ENCODE measurements around the gene NUMB.

DNA sequence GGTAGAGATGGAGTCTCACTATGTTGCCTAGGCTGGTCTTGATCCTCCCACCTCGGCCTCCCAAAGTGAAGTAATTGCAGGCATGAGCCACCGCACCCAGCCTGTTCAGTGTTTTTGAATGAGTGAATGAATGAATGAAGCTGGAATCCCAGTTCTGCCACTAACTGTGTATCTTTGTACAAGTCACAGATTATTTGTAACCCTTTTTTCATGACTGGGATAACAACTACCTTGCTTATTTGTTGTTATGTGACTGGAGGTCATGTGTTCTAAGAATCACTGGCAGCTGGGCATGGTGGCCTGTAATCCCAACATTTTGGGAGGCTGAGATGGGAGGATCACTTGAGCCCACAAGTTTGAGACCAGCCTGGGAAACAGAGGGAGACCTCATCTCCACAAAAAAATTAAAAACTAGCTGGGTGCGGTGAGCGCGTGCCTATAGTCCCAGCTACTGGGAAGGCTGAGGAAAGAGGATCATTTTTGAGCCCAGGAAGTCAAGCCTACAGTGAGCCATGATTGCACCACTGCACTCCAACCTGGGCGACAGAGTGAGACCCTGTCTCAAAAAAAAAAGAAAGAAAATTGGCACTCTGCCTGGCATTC lies 13.3 kb upstream of the NUMB start:
- TF ChIP-seq ZFX (IDR thresholded peaks at IDR 0.05; ENCODE audit: borderline replicate concordance): no peak
- TF ChIP-seq, protein P1, sequence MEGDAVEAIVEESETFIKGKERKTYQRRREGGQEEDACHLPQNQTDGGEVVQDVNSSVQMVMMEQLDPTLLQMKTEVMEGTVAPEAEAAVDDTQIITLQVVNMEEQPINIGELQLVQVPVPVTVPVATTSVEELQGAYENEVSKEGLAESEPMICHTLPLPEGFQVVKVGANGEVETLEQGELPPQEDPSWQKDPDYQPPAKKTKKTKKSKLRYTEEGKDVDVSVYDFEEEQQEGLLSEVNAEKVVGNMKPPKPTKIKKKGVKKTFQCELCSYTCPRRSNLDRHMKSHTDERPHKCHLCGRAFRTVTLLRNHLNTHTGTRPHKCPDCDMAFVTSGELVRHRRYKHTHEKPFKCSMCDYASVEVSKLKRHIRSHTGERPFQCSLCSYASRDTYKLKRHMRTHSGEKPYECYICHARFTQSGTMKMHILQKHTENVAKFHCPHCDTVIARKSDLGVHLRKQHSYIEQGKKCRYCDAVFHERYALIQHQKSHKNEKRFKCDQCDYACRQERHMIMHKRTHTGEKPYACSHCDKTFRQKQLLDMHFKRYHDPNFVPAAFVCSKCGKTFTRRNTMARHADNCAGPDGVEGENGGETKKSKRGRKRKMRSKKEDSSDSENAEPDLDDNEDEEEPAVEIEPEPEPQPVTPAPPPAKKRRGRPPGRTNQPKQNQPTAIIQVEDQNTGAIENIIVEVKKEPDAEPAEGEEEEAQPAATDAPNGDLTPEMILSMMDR (IDR thresholded peaks at IDR 0.05): no peak
